GM23338 (cell line): ENCODE results near the gene TCN1. TPM values are rescaled to one million over a fixed set of nuclear protein-coding genes. Genes with fewer than 3 reads are reported as not detected.
A peak's percentile ranks its signal among the peaks of the same experiment; 100 is the strongest.

Experiments used
- ATAC-seq: fragments of 200-7000 bp; cut with Tn5 transposase; 3 replicates; pipeline ENCODE4 v1.9.1; 2020
- DNase-seq: peaks from one replicate; pipeline ENCODE4 v3.0.0-alpha.2; 2015; ENCODE audit warnings: low spot score
- H2AFZ ChIP-seq: fragments of 200-600 bp; sonication (generic); 2 replicates; pipeline ENCODE4 v1.8.0; 2016; ENCODE audit warnings: antibody characterized with exemption, mild to moderate bottlenecking, moderate library complexity
- H3F3A ChIP-seq: fragments of 200-600 bp; sonication (generic); replicated peaks from 2 replicates; pipeline ENCODE4 v1.8.0; 2017; ENCODE audit warnings: antibody characterized with exemption, mixed run types, low read depth
- H3K27ac ChIP-seq: fragments of 200-600 bp; sonication (generic); 2 replicates; pipeline ENCODE4 v1.6.1; 2016; ENCODE audit warnings: low read depth
- H3K27me3 ChIP-seq: fragments of 200-600 bp; sonication (generic); 2 replicates; pipeline ENCODE4 v1.8.0; 2016; ENCODE audit warnings: mild to moderate bottlenecking, mixed run types, moderate library complexity; ENCODE audit not compliant: insufficient read depth
- H3K36me3 ChIP-seq: fragments of 200-600 bp; sonication (generic); 2 replicates; pipeline ENCODE4 v1.8.0; 2016; ENCODE audit warnings: mild to moderate bottlenecking; ENCODE audit not compliant: insufficient read depth
- H3K4me1 ChIP-seq: fragments of 200-600 bp; sonication (generic); 2 replicates; pipeline ENCODE4 v1.8.0; 2016; ENCODE audit warnings: mild to moderate bottlenecking, moderate library complexity; ENCODE audit not compliant: insufficient read depth
- H3K4me2 ChIP-seq: fragments of 200-600 bp; sonication (generic); 2 replicates; pipeline ENCODE4 v1.7.1; 2017; ENCODE audit warnings: mixed run types
- H3K4me3 ChIP-seq: fragments of 200-600 bp; sonication (generic); 2 replicates; pipeline ENCODE4 v1.6.1; 2016; ENCODE audit warnings: mixed run types
- H3K79me2 ChIP-seq: fragments of 200-600 bp; sonication (generic); replicated peaks from 2 replicates; pipeline ENCODE4 v1.8.0; 2017; ENCODE audit warnings: mild to moderate bottlenecking; ENCODE audit not compliant: insufficient read depth
- H3K9me2 ChIP-seq: fragments of 200-600 bp; sonication (generic); 2 replicates; pipeline ENCODE4 v1.8.0; 2017; ENCODE audit not compliant: insufficient read depth
- H4K20me1 ChIP-seq: fragments of 200-600 bp; sonication (generic); replicated peaks from 2 replicates; pipeline ENCODE4 v1.8.0; 2017; ENCODE audit warnings: mild to moderate bottlenecking; ENCODE audit not compliant: insufficient read depth
- H3K27ac Mint-ChIP-seq: 2 replicates; pipeline ENCODE4 v1.8.0; 2020; ENCODE audit warnings: inconsistent platforms, mild to moderate bottlenecking, moderate library complexity, mixed read lengths
- H3K27me3 Mint-ChIP-seq: 3 replicates; pipeline ENCODE4 v1.8.0; 2022; ENCODE audit warnings: low read depth, mild to moderate bottlenecking, moderate library complexity, mixed read lengths, inconsistent platforms; ENCODE audit not compliant: insufficient read depth, poor library complexity
- H3K36me3 Mint-ChIP-seq: 3 replicates; pipeline ENCODE4 v1.8.0; 2021; ENCODE audit warnings: low read depth, mild to moderate bottlenecking, inconsistent platforms, moderate library complexity, mixed read lengths
- H3K4me1 Mint-ChIP-seq: 3 replicates; pipeline ENCODE4 v1.8.0; 2020; ENCODE audit warnings: mild to moderate bottlenecking, inconsistent platforms, mixed read lengths
- H3K4me3 Mint-ChIP-seq: 3 replicates; pipeline ENCODE4 v1.8.0; 2021; ENCODE audit warnings: moderate library complexity, mild to moderate bottlenecking, inconsistent platforms, mixed read lengths
- H3K9me3 Mint-ChIP-seq: 3 replicates; pipeline ENCODE4 v1.8.0; 2020; ENCODE audit warnings: moderate library complexity, mild to moderate bottlenecking, inconsistent platforms, mixed read lengths
- CREB1 ChIP-seq: fragments of 250-450 bp; sonication (Bioruptor Pico); IDR thresholded peaks from 2 replicates; pipeline ENCODE4 v1.5.0; 2020; ENCODE audit warnings: low read depth, mild to moderate bottlenecking, moderate library complexity
- CTCF ChIP-seq, 2 experiments: fragments of 200-600 bp in 1 of 2; sonication (generic) in 1 of 2; conservative IDR thresholded peaks; 2 replicates each; pipeline versions ENCODE4 v1.5.1 to v1.6.1; 2016 to 2017; ENCODE audit warnings: antibody characterized with exemption in 2 of 2, low read depth in 2 of 2, mild to moderate bottlenecking in 2 of 2, moderate library complexity in 1 of 2
- EZH2 ChIP-seq: fragments of 200-600 bp; sonication (generic); IDR thresholded peaks from one replicate; pipeline ENCODE4 v1.8.0; 2017; ENCODE audit warnings: antibody characterized with exemption, mild to moderate bottlenecking, low read depth; ENCODE audit not compliant: unreplicated experiment
- POLR2AphosphoS5 ChIP-seq: IDR thresholded peaks from 2 replicates; pipeline ENCODE4 v1.6.1; 2016; ENCODE audit warnings: antibody characterized with exemption, low read depth
- STAT1 ChIP-seq: IDR thresholded peaks from one replicate; pipeline ENCODE4 v1.6.1; 2016; ENCODE audit warnings: antibody characterized with exemption; ENCODE audit not compliant: unreplicated experiment
- ZNF114 ChIP-seq: fragments of 250-450 bp; sonication (Bioruptor Pico); IDR thresholded peaks from 2 replicates; pipeline ENCODE4 v1.5.0; 2020; ENCODE audit warnings: mild to moderate bottlenecking, moderate library complexity
- ZNF331 ChIP-seq: fragments of 250-450 bp; sonication (Bioruptor Pico); IDR thresholded peaks from 2 replicates; pipeline ENCODE4 v1.5.0; 2020; ENCODE audit warnings: low read depth, mild to moderate bottlenecking, moderate library complexity
- polyA plus RNA-seq: library from polyadenylated mRNA; unstranded; fragments of >200 nt; fragmentation: Nextera tagmentation; extraction: Ambion mirVana; gene quantifications from 2 replicates; pipeline ENCODE4 v1.2.1, GENCODE V29; 2016
- total RNA-seq: library from RNA; depleted of rRNA; stranded (reverse); fragments of >200 nt; shearing (Covaris generic); gene quantifications from 2 replicates; pipeline ENCODE4 v1.2.3, GENCODE V29; 2014
- TF ChIP-seq, protein P1 (sequence below): IDR thresholded peaks from 2 replicates; pipeline ENCODE4 v1.6.1; 2016; ENCODE audit warnings: antibody characterized with exemption

Gene TCN1
- total and polyA plus RNA-seq, 2 experiments from 2014 or later: not detected

- TF ChIP-seq, protein P1, sequence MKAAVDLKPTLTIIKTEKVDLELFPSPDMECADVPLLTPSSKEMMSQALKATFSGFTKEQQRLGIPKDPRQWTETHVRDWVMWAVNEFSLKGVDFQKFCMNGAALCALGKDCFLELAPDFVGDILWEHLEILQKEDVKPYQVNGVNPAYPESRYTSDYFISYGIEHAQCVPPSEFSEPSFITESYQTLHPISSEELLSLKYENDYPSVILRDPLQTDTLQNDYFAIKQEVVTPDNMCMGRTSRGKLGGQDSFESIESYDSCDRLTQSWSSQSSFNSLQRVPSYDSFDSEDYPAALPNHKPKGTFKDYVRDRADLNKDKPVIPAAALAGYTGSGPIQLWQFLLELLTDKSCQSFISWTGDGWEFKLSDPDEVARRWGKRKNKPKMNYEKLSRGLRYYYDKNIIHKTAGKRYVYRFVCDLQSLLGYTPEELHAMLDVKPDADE: no peak
- TF ChIP-seq EZH2 (no peak), CREB1 (CRISPR knock-in tag) (no peak)
These were observed 55.4 kb downstream of the TCN1 start (continued) for GRCh38 chr11:59810911-59811259.

DNA sequence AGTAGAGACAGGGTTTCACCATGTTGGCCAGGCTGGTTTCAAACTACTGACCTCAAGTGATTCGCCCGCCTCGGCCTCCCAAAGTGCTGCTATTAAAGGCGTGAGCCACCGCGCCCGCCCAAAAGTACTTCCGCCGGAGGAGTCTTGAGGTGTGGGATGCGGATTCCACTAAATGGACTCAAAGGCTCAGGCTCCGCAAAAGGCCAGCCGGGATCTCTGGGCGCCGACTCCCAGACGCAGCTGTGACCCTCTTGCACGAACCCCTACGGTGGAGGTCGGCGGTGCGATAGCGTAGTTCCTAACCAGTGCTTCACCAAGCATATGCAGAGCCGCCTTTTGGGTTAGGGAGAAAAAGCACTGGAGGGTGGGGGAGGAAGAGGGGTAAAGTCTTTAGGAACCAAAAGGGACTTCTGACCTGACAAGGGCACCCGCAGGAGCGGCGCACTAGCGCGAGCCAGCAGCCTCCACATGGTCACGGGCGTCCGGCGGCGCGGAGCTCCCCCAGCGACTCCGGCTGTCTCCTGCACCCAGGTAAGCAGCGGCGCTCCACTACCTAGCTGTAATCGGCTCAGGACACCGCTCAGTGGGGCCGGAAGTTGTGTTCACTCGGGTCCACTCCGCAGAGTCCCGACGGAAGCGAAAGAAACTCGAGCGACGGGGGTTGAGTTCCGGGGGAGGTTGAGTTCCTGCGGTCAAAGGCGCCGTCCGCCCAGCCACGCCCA, 55.9 kb downstream of the TCN1 start, which contains the start of gene MRPL16:
MRPL16 (minus strand) TSS at position 590 of the 722 bp plus-strand sequence; CDS start at position 470, 120 bp downstream.
- Histone ChIP-seq H2AFZ (peak within 1 kb of the TSS; percentile 28; the same call in 1 of the 2 replicates), H3K4me2 (peak within 1 kb of the TSS; percentile 92), H3F3A (no peaks in the 10 kb centered on the region), H3K27me3 (no peaks in the 10 kb centered on the region), H3K9me2 (no peaks in the 10 kb centered on the region), H3K4me3 (peak within 1 kb of the TSS; percentile 96), H4K20me1 (no peaks in the 10 kb centered on the region; the same call in 1 of the 2 replicates), H3K36me3 (peaks cover 33% of the 10 kb centered on the region), H3K79me2 (peaks cover 16% of the 10 kb centered on the region), H3K4me1 (peaks cover 34% of the 10 kb centered on the region), H3K27ac (peak within 1 kb of the TSS; percentile 91)
- H3K27ac Mint-ChIP-seq: peak within 1 kb of the TSS; percentile 98
- peak; percentile 87 for TF ChIP-seq POLR2AphosphoS5
- TF ChIP-seq, protein P1: peak; percentile 74
- peak; percentile 73 for TF ChIP-seq CREB1 (CRISPR knock-in tag)
- TF ChIP-seq CTCF (conservative IDR thresholded peaks at IDR 0.05; ENCODE audit: low read depth in 2 of 2): peak; percentile 17 to 21; a peak in 1 of 4 replicates
- no peak for TF ChIP-seq ZNF114 (CRISPR knock-in tag)
- peak; percentile 97 for DNase-seq
- H3K4me1 Mint-ChIP-seq: peaks cover 33% of the 10 kb centered on the region
- no peaks in the 10 kb centered on the region for H3K9me3 Mint-ChIP-seq
- ATAC-seq: peak; percentile 98
- H3K27me3 Mint-ChIP-seq: peaks cover 9% of the 10 kb centered on the region
- H3K4me3 Mint-ChIP-seq: peak within 1 kb of the TSS; percentile 96
- H3K36me3 Mint-ChIP-seq: peaks cover 44% of the 10 kb centered on the region

DNA sequence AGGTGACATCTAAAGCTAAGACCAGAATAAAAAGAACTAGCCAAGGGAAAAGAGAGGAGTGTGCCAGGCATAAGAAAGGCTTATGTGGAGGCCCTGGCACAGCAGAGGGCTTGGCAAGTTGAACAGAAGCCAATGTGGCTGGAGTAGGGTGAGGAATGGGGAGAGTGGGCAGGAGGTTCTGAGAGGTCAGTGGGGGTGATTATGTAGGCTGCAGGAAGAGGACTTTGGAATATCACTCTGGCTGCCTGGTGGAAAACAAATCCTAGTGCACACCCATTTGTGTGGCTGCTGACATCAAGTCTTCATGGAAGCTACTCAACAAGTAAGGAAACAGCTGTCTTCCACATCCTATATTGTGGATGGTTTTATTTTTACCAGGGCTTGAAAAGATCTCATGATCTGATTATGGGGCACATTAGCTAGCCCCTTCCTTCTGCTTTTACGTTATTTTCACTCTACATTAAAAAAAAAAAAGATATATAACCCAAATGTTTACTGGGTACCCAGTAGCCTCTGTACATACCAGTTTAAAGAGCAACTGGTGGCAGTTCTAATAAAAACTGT, 59.2 kb downstream of the TCN1 start:
- Histone ChIP-seq H3K27ac (no peak overlapping the region), H3K79me2 (peaks cover 16% of the 10 kb centered on the region), H3K4me3 (no peak overlapping the region), H3F3A (no peaks in the 10 kb centered on the region), H3K9me2 (no peaks in the 10 kb centered on the region), H3K27me3 (no peaks in the 10 kb centered on the region), H3K36me3 (peaks cover 38% of the 10 kb centered on the region), H2AFZ (no peak overlapping the region), H4K20me1 (no peaks in the 10 kb centered on the region; the same call in 1 of the 2 replicates), H3K4me1 (peaks cover 12% of the 10 kb centered on the region), H3K4me2 (no peak overlapping the region)
- Mint-ChIP-seq H3K36me3 (peaks cover 35% of the 10 kb centered on the region), H3K4me1 (peaks cover 11% of the 10 kb centered on the region), H3K9me3 (no peaks in the 10 kb centered on the region), H3K4me3 (no peak overlapping the region), H3K27me3 (peaks cover 9% of the 10 kb centered on the region), H3K27ac (no peak overlapping the region)
- DNase-seq: no peak
- ATAC-seq: no peak
- TF ChIP-seq ZNF331 (no peak), STAT1 (no peak)
